PFSK-1 (cell line): ENCODE measurements around the gene BRDT.

Experiments used
- FOXP2 ChIP-seq: optimal IDR thresholded peaks from 2 replicates; pipeline ENCODE3; 2011; ENCODE audit warnings: borderline replicate concordance, control low read depth, inconsistent platforms; ENCODE audit not compliant: insufficient read depth; ENCODE audit errors: extremely low read length, extremely low read depth
- POLR2AphosphoS5 ChIP-seq: IDR thresholded peaks from 2 replicates; pipeline ENCODE4 v1.6.1; 2012; ENCODE audit warnings: low read depth, mild to moderate bottlenecking, control low read depth, low read length, moderate library complexity
- REST ChIP-seq, 2 experiments: IDR thresholded peaks; 2 replicates each; pipeline versions ENCODE4 v1.6.1 to v1.8.0; 2011 to 2012; ENCODE audit warnings: low read depth in 2 of 2, low read length in 2 of 2, control low read depth in 1 of 2, inconsistent platforms in 1 of 2, mild to moderate bottlenecking in 1 of 2, moderate library complexity in 1 of 2; ENCODE audit not compliant: insufficient read depth in 1 of 2
- SIN3A ChIP-seq: IDR thresholded peaks from 2 replicates; pipeline ENCODE4 v1.6.1; 2012; ENCODE audit warnings: mild to moderate bottlenecking, low read length, moderate library complexity, borderline replicate concordance; ENCODE audit not compliant: insufficient read depth
- TAF1 ChIP-seq: IDR thresholded peaks from 2 replicates; pipeline ENCODE4 v1.6.1; 2012; ENCODE audit warnings: low read length, control low read depth, borderline replicate concordance; ENCODE audit not compliant: insufficient read depth

The BRDT gene

GRCh38 chr1:92043621-92044020, 94.4 kb downstream of the BRDT start:
- no peak for TF ChIP-seq TAF1
- no peak for TF ChIP-seq REST (IDR thresholded peaks at IDR 0.05; ENCODE audit: insufficient read depth in 1 of 2, low read depth in 2 of 2, low read length in 2 of 2)
- no peak for TF ChIP-seq SIN3A
- TF ChIP-seq POLR2AphosphoS5, result no peak
- no peak for TF ChIP-seq FOXP2

- TF ChIP-seq TAF1 (no peak), FOXP2 (no peak), REST (IDR thresholded peaks at IDR 0.05; ENCODE audit: insufficient read depth in 1 of 2, low read depth in 2 of 2, low read length in 2 of 2) (no peak), SIN3A (no peak), POLR2AphosphoS5 (no peak)
These were observed 96.7 kb downstream of the BRDT start for GRCh38 chr1:92045766-92046495.

GRCh38 chr1:92051948-92052347, 102.7 kb downstream of the BRDT start:
- TF ChIP-seq POLR2AphosphoS5 (no peak), REST (IDR thresholded peaks at IDR 0.05; ENCODE audit: insufficient read depth in 1 of 2, low read depth in 2 of 2, low read length in 2 of 2) (no peak), SIN3A (no peak), FOXP2 (no peak), TAF1 (no peak)
